ENCODE data around the gene SEPTIN1.

Gene SEPTIN1

GRCh38 chr16:30357085-30357714 lies 25.2 kb downstream of the SEPTIN1 start:
- peak; percentile 17 for DNase-seq (ENCODE audit: low read depth)
- TF ChIP-seq CTCF (conservative IDR thresholded peaks at IDR 0.05; ENCODE audit: control insufficient read depth, insufficient read depth, low read depth, low read length), result no peak
- H3K4me3 ChIP-seq (ENCODE audit: control insufficient read depth, low read depth, low read length), result no peak overlapping the region

GRCh38 chr16:30356401-30357084 lies 25.8 kb downstream of the SEPTIN1 start:
- no peak for DNase-seq (ENCODE audit: low read depth)
- no peak overlapping the region for H3K4me3 ChIP-seq (ENCODE audit: control insufficient read depth, low read depth, low read length)
- no peak for TF ChIP-seq CTCF (conservative IDR thresholded peaks at IDR 0.05; ENCODE audit: control insufficient read depth, insufficient read depth, low read depth, low read length)

DNA sequence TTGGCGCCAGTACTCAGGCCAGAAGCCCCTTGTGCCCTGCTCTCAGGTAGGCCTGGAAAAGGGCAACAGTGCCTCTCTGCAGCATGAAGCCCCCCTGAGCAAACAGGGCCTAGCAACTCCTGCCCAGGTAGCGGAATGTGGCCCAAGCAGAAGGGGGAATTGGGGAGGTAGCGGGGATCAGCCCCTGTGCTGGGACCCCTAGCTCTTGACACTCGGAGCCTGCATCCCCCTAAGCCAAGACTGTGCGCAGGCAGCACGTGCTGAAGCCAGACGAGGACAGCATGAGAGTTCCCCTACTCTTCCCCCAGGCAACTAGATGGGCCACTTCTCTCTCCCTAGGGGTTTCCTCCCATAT lies 26.4 kb downstream of the SEPTIN1 start:
- DNase-seq (ENCODE audit: low read depth), result no peak
- H3K4me3 ChIP-seq (ENCODE audit: control insufficient read depth, low read depth, low read length), result peak overlapping the region; percentile 52
- TF ChIP-seq CTCF (conservative IDR thresholded peaks at IDR 0.05; ENCODE audit: control insufficient read depth, insufficient read depth, low read depth, low read length), result no peak

DNA sequence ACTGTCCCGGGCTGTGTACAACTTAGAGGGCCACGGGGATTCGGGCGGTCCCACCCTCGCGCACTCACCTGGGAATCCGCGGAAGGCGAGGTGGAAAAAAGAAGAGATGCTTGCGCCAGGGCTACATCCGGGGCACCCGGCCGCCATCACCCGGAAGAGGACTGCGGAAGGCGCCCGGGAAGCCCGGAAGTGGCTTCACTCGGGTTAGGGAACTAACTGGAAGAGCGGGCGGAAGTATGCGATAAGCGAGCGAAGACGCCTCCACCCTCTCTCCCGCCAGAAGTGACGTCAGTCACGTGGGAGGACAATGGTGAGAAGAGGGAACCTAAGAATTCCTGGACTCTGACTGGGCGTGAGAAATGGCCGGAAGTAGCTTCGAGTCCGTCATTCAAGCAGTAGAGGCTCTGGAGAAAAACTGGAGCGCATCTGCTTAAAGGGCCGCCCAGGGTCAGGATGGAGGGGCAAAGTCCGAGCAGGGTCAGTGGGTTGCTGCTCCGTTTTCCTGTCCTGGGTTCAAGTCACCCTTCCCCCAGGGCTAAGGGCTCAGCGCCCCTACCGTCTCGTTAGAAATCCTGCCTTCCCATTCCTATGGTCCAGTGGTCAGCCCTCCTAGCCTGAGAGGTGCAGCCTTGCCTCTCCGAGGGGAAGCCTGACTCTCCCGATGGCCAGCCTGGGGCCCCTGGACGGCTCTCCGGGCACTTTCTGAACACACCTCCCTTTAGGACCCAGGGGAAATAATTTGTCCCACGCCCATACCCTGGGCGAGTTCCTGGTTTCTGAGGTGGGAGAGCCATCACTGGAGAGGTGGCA lies 27.0 kb downstream of the SEPTIN1 start, which contains the start of gene CD2BP2:
CD2BP2 (minus strand) TSS at position 165 of the 810 bp plus-strand sequence. CDS start 627 bp downstream, outside the sequence.
- H3K4me3 ChIP-seq (ENCODE audit: control insufficient read depth, low read depth, low read length), result peak within 1 kb of the TSS; percentile 94
- TF ChIP-seq CTCF (conservative IDR thresholded peaks at IDR 0.05; ENCODE audit: control insufficient read depth, insufficient read depth, low read depth, low read length), result peak; percentile 2
- DNase-seq (ENCODE audit: low read depth), result peak; percentile 100

GRCh38 chr16:30354423-30355143 lies 27.8 kb downstream of the SEPTIN1 start:
- TF ChIP-seq CTCF (conservative IDR thresholded peaks at IDR 0.05; ENCODE audit: control insufficient read depth, insufficient read depth, low read depth, low read length), result no peak
- H3K4me3 ChIP-seq (ENCODE audit: control insufficient read depth, low read depth, low read length), result peak overlapping the region; percentile 94
- DNase-seq (ENCODE audit: low read depth), result no peak

DNA sequence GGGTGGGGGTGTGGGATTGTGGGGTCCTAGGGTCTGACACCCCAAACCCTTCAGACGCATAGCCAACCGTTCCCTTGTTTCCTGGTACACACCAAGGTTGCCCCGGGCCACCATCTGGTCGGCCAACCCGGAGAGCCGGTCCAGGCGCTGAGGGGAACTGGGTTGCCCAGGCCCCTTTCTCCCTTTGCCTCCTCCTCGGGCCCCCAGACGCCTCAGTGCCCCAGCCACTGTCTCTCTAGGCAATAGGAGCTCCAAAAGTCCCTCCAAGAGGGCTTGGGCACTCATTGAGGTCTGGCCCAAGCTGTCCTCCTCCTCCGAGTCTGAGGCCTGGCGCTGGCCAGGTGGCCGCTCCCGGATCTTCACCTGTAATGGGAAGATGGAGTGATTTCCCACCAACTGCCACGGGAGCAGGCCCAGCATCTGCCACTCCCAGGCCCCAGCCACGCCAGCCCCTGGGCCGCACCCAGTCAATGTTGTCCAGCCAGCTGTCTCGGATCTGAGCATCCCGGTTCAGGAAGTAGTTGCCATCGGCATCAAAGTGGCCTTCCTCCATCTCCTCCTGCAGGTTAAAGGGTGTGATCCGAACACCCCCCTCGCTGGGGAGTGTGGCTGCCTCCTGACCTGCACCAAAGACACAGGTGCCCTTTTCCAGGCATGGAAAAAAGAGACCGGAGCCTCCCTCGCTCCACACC lies 28.8 kb downstream of the SEPTIN1 start:
- no peak for TF ChIP-seq CTCF (conservative IDR thresholded peaks at IDR 0.05; ENCODE audit: control insufficient read depth, insufficient read depth, low read depth, low read length)
- H3K4me3 ChIP-seq (ENCODE audit: control insufficient read depth, low read depth, low read length), result peak overlapping the region; percentile 94
- DNase-seq (ENCODE audit: low read depth), result no peak

All from fibroblast of mammary gland (primary cell).